ENCODE results near the gene PROSER3.

GRCh38 chr19:35708391-35708790 is 49.6 kb upstream of the PROSER3 start:
- no peak for TF ChIP-seq TCF4 (CRISPR knock-in tag; IDR thresholded peaks at IDR 0.05; ENCODE audit: borderline replicate concordance)
- TF ChIP-seq SNAI2 (CRISPR knock-in tag; IDR thresholded peaks at IDR 0.05) = no peak
- TF ChIP-seq ZFP30 (CRISPR knock-in tag; IDR thresholded peaks at IDR 0.05) = no peak
- no peak for TF ChIP-seq OSR1 (CRISPR knock-in tag; IDR thresholded peaks at IDR 0.05)
- no peak for TF ChIP-seq ARNTL (CRISPR knock-in tag; IDR thresholded peaks at IDR 0.05; ENCODE audit: borderline replicate concordance, low read depth)
- no peak for TF ChIP-seq CSDC2 (CRISPR knock-in tag; IDR thresholded peaks at IDR 0.05)
- TF ChIP-seq ZFP3 (CRISPR knock-in tag; IDR thresholded peaks at IDR 0.05) = no peak
- TF ChIP-seq ISL1 (CRISPR knock-in tag; IDR thresholded peaks at IDR 0.05) = no peak
- TF ChIP-seq TSHZ2 (CRISPR knock-in tag; IDR thresholded peaks at IDR 0.05) = no peak

Measured in SK-N-SH treated with all-trans-retinoic acid at 6 μM for 48 hours (cell line).